Colonic mucosa (tissue), 4 donors: ENCODE results near the gene IL6ST. TPM values are rescaled to one million over a fixed set of nuclear protein-coding genes. Genes with fewer than 3 reads are reported as not detected.
A peak's percentile ranks its signal among the peaks of the same experiment; 100 is the strongest.
"Not testable (repeated sequence)": the region's sequence is repeated elsewhere in the genome, so short reads cannot be mapped to it uniquely, and the experiment has no call there.

Source experiments
- DNase-seq: peaks from one replicate; pipeline ENCODE4 v3.0.0-alpha.2; 2020
- H3K27ac ChIP-seq: fragments of 200-600 bp; one replicate; pipeline ENCODE4 v1.8.0; 2021
- H3K27me3 ChIP-seq: fragments of 200-600 bp; one replicate; pipeline ENCODE4 v1.8.0; 2021
- H3K36me3 ChIP-seq: fragments of 200-600 bp; one replicate; pipeline ENCODE4 v1.8.0; 2021
- H3K4me1 ChIP-seq: fragments of 200-600 bp; one replicate; pipeline ENCODE4 v1.8.0; 2021; ENCODE audit warnings: mild to moderate bottlenecking
- H3K4me3 ChIP-seq: fragments of 200-600 bp; one replicate; pipeline ENCODE4 v1.8.0; 2021
- H3K9ac ChIP-seq, 2 donors: one replicate each; pipeline ENCODE4 v1.7.0; 2013; ENCODE audit warnings: control low read depth in 2 of 2, low read depth in 2 of 2, low read length in 2 of 2
- H3K9me3 ChIP-seq: fragments of 200-600 bp; one replicate; pipeline ENCODE4 v1.8.0; 2021
- CTCF ChIP-seq: fragments of 200-600 bp; IDR thresholded peaks from one replicate; pipeline ENCODE4 v1.8.0; 2022; ENCODE audit warnings: antibody characterized with exemption, mild to moderate bottlenecking
- intact Hi-C: fragments of 100-400 bp; cut with DNase I; formaldehyde crosslinking; loops from one replicate; pipeline ENCODE4 v1.14.1; 2022
- total RNA-seq, 2 donors: library from RNA; stranded (reverse); fragmentation: NEBNext Ultra II Directional in 1 of 2; extraction: Animal tissue kit (Norgen Biotek cat#: 25700) in 1 of 2; gene quantifications; one replicate each; pipeline ENCODE4 v1.2.1, GENCODE V29; 2021
- donor health status: healthy.
- donor health status: DM: no; HTN: no; CAD: no.
- donor health status: DM: no; HTN: no; CAD: no.

The IL6ST gene
- total RNA-seq, 2 donors from 2014 or later: 69.9 to 118 TPM

DNA sequence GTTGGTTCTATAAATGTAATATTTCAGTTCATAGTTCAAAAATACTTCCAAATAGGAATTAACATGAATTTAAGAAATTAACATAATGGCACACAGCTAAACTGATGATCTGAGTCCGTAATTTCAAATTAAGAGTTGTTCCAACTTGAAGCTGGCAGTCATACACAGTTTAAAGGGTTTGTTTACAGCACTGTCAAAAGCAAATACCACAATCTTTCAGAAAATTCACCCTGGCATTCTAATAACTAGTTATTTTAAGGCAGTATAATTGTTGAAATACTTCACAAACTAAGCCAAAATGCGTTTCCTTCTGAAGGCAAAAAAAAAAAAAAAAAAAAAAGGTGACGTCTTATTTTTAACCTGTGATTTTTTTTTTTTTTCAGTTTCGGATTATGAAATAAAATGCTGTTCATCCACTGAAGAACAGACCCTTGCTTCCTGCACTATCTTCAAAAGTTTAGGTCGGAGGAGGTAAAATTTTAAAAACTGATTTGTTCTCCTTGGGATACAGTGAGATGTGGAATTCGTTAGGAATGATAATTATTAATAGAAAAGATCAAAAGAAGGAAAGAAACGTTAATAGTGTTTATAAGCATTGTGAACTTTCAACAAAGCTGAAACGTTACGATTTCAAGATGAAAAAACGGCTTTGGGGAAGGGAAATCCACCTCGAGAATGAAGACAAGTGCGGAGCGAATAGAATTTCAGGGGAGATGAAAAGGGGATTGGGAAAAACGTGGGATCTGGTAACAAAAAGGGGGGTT, 850 bp downstream of the IL6ST start:
- no peaks in the 10 kb centered on the region for H3K9me3 ChIP-seq
- peaks cover 10% of the 10 kb centered on the region for H3K4me1 ChIP-seq
- H3K36me3 ChIP-seq: no peaks in the 10 kb centered on the region
- no peak for TF ChIP-seq CTCF
- intact Hi-C loops: no loop called here
- DNase-seq: no peak
- H3K4me3 ChIP-seq: peak overlapping the region; percentile 85
- peak overlapping the region; percentile 94 to 100 for H3K9ac ChIP-seq
- H3K27me3 ChIP-seq: no peaks in the 10 kb centered on the region
- peak overlapping the region; percentile 99 for H3K27ac ChIP-seq

DNA sequence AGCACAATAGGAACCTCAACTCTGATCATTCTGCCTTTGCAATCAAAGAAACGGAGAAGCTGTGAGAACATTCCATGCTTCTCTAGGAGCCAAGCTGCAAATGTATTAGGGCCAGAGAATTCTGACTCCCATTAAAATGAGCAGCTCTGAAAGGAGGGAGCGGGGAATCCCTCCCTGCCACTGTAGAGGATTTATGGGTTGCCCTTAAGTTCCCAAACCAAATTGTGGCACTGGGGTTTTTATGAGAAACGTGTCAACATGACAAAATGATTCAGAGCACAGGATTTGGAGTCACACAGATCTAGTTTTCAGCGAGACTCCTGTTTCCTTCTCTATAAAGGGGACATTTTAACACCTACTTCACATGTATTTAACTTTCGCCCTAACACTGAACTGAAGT, 1.8 kb downstream of the IL6ST start:
- Histone ChIP-seq H3K27ac (peak overlapping the region; percentile 99), H3K4me3 (peak overlapping the region; percentile 85), H3K27me3 (no peaks in the 10 kb centered on the region), H3K9me3 (no peaks in the 10 kb centered on the region), H3K36me3 (no peaks in the 10 kb centered on the region), H3K9ac (peak overlapping the region in 1 of 2 donors; percentile 94), H3K4me1 (peaks cover 10% of the 10 kb centered on the region)
- no peak for TF ChIP-seq CTCF
- intact Hi-C loops: no loop called here
- peak; percentile 30 for DNase-seq

DNA sequence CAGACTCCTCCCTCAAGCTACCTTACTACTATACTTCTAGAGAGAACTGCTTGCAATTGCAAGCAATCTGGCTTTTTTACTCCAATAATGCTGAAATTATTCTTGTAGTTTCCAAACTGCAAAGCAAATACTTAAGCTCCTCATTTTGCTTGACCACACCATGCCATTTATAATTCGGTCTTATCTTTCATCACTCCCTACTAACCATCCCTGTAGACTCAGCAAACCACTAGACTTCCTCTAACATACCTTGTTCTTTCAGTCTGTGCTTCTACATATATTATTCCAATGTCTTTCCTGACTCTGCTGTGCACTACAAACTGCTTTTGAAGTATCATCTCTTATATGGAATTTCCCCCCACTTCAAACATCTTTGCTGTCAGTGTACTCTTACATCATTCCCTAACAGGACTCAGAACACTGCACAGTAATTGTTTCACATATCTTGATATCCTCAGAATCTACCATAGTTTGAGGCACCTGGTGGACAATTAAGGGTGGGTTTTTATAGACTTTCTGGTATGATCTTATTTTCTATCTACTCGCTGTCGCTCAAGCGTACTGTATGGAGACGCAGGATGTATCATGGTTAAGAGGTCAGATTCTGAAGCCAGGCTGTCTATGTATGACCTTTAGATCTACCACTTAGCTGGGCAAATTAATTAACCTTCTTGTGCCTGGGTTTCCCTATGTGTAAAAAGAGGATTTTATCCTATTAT, 2.8 kb downstream of the IL6ST start:
- intact Hi-C loops: no loop called here
- DNase-seq: no peak
- H3K9ac ChIP-seq: peak overlapping the region in 1 of 2 donors; percentile 29
- H3K4me1 ChIP-seq: peaks cover 10% of the 10 kb centered on the region
- no peak for TF ChIP-seq CTCF
- H3K27me3 ChIP-seq: no peaks in the 10 kb centered on the region
- H3K27ac ChIP-seq: peak overlapping the region; percentile 99
- H3K9me3 ChIP-seq: no peaks in the 10 kb centered on the region
- peak overlapping the region; percentile 85 for H3K4me3 ChIP-seq
- H3K36me3 ChIP-seq: no peaks in the 10 kb centered on the region

DNA sequence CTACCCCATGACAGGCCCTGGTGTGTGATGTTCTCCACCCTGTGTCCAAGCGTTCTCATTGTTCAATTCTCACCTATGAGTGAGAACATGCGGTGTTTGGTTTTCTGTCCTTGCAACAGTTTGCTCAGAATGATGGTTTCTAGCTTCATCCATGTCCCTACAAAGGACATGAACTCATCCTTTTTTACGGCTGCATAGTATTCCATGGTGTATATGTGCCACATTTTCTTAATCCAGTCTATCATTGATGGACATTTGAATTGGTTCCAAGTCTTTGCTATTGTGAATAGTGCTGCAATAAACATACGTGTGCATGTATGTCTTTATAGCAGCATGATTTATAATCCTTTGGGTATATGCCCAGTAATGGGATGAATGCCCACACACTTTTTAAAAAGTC, 3.9 kb downstream of the IL6ST start:
- intact Hi-C loops, H3K27me3 ChIP-seq, H3K9me3 ChIP-seq, H3K9ac ChIP-seq, DNase-seq, H3K36me3 ChIP-seq, H3K27ac ChIP-seq, H3K4me1 ChIP-seq, H3K4me3 ChIP-seq: not testable (repeated sequence)

- no peaks in the 10 kb centered on the region for H3K36me3 ChIP-seq
- H3K4me1 ChIP-seq: peaks cover 4% of the 10 kb centered on the region
- no peak overlapping the region for H3K4me3 ChIP-seq
- no peak overlapping the region for H3K27ac ChIP-seq
- TF ChIP-seq CTCF: no peak
- no peaks in the 10 kb centered on the region for H3K9me3 ChIP-seq
- intact Hi-C loops: no loop called here
- H3K9ac ChIP-seq: no peak overlapping the region
- DNase-seq: no peak
- no peaks in the 10 kb centered on the region for H3K27me3 ChIP-seq
These were observed 4.9 kb downstream of the IL6ST start for GRCh38 chr5:55989860-55990259.
